HG03378 (cell line): ENCODE measurements around the gene LRRC63.
"Not testable (repeated sequence)": the region's sequence is repeated elsewhere in the genome, so short reads cannot be mapped to it uniquely, and the experiment has no call there.

Experiments
- ATAC-seq: cut with Tn5 transposase; IDR thresholded peaks from one replicate; pipeline ENCODE4 v1.9.1; 2021; ENCODE audit warnings: mild to moderate bottlenecking, moderate library complexity; ENCODE audit not compliant: unreplicated experiment

The LRRC63 gene

DNA sequence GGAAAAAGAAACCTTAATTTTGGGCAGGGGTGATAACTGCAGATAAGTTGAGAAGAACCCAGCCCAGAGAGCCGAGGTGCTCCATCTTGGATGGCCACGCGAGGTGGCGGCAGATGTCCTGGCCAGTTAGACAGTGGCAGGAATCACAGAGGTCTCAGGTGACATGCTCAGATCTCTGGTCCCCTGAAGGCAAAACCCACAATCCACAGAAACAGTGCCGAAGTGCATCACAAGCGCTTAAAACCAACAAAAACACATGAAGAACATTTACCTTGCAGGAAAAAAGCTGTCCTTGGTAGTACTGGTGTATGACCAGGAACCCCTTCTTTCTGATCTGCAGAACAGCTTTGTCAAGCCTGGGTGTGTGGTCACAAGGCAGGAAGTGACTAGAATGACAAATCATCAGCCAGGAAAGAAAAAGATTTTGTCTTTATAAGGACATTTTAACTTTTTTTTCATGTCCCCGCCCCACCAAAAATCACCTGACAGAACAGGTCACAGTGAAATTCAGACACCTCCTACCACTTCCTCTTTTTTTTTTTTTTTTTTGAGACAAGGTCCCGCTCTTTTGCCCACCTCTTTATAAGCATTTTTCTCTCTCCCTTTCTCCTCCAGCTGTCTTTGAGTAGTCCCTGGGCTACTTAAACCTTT is 29.8 kb upstream of the LRRC63 start, which contains the start of gene LCP1:
Gene LCP1 (minus strand): TSS at position 338 of the 651 bp plus-strand sequence. CDS start 22,515 bp downstream, outside the sequence.
- peak; percentile 72 for ATAC-seq

GRCh38 chr13:46182491-46182877 is 29.2 kb upstream of the LRRC63 start:
- ATAC-seq, result peak; percentile 4

- no peak for ATAC-seq
These were observed 28.4 kb upstream of the LRRC63 start for GRCh38 chr13:46183018-46183946.

DNA sequence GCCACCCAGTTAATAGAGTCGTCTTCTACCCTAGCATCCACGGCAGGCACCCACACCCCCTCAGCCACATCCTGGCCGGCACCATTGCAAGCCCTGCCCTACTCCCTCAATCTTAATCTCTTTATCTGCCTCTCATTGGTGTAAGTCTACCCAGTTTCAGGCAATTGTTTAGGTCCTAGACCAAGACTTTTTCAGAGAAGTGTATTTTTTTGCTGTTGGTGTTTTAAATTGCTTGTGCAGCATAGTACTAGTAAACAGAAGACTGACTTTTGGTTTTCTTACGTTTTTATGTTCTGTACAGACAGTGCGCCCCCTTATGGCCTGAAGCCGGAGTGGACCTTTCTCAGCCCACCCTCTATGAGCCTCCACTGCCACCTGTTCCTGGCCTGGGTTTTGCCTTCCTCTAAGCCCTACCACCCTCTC is 27.4 kb upstream of the LRRC63 start:
- peak; percentile 36 for ATAC-seq

DNA sequence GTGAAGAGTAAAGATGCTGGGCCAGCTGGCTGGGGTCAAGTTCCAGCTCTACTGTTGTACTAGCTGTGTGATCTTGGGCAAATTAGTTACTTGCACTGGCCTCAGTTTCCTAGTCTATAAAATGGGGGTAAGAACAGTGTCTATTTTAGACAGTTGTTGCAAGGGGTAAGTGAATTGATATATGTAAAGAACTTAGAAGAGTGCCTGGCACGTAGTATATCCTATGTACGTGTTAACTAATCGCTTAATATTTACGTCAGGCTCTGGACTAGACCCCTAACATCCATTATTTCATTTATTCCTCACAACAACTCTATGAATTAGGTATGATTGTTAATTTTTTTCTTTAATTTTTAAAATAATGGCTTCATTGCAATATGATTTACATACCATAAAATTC is 26.1 kb upstream of the LRRC63 start:
- no peak for ATAC-seq

DNA sequence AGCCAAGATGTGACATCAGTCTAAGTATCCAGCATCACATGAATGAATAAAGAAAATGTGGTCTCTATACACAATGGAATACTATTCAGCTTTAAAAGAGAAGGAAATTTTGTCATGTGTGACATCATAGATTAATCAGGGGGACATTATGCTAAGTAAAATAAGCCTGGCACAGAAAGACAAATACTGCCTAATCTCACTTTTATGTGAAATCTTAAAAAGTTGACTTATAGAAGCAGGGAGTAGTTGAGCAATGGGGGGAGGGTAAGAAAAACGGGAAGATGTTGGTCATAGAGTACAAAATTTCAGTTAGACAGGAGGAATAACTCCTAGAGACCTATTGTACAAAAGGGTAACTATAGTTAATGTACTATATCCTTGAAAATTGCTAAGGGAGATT is 19.3 kb upstream of the LRRC63 start:
- no peak for ATAC-seq

DNA sequence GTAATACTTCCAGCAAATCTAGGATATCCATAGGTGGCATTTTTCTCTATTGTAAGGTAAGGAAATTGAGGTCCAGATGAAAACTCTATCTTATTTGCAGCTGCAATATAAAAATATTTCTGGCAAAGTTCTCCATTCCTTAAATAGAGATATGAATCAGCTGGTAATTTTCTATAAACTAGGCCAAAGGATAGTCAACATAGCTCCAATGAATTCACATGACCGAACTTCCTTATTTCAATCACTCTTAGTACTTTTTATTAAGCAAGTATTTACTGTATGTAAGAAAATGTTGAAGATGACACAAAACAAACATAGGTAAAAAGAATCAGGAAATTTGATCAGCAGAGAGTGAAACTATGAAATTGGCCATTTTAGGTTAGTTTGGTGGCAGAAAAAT is 16.7 kb upstream of the LRRC63 start:
- ATAC-seq, result no peak

DNA sequence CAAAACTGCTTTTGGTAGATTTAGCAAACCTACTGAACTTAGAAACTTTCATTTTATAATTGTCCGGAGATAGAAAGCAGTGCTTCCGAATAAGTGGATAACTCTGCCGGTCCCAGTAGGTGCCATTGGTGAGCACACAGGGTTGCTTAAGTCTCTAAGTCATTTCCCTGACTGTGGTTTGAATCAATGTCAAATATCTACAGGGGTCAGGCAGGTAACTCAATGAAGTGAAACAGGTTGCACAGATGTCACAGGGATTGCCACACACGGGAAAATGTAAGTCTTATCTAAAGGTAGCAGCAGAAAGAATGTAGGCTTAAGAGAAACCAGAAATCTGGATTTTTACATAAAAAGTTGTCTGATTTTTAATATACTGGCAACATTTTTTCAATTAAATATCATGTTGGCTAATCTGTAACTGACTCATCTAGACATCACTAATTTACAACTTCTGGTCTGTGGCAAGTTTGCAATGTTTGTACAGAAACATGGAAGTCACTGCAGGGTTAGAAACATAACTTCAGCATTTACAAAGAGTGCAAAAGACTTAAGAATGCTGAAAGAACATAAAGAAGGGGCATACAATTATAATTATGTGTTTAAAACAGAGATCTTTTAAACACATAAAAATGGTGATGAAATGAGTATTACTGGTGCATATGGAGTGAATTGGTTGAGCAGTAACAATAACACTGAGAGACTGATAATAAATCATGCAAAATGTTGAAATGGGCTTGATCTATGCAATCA is 14.3 kb upstream of the LRRC63 start:
- ATAC-seq, result no peak

GRCh38 chr13:46198696-46199193 is 13.0 kb upstream of the LRRC63 start:
- ATAC-seq, result no peak

DNA sequence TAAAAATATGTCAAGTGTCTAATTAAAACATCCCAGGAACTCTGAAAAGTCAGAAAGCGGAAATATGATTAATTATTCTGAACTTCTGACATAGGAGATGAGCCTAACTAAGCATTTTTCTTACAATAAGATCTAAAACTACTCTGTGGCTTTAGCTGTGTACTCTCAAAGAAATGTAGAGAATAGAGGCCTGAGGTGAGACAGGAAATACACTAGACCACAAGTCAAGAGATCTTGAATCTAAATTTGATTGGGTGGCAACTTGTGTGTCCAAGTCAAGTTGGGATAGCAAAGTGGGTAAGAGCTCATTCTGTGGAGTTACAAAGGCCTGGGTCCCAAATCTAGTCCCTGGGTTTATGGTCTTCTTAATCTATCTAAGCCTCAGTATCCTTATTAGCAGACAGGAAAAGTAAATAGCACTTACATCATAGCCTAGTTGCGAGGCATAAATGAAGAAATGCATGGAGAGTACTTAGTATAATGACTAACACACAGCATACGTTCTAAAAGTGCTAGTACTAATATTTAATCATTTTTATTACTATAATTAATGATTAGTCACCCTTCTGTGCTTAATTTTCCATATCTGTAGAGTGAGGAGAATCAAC is 9.4 kb upstream of the LRRC63 start:
- ATAC-seq, result no peak

DNA sequence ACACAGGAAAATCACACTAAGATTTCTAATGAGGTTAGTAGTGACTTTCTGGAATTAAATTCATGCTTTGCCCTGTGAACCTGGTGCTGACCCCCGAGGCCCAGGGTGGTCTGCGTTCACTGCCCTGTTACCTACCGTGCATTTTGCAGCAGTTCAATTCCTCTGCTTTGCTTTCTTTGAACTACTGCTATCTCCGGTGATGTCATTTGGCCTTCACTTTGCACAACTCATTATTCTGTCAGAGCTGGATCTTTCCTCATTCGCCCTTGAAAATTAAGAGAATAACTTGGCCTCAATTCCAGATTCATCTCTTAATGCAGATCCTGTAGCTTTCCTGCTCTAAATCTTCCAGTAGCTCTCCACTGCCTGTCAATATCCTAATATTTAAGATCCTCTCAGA is 8.8 kb upstream of the LRRC63 start:
- no peak for ATAC-seq

DNA sequence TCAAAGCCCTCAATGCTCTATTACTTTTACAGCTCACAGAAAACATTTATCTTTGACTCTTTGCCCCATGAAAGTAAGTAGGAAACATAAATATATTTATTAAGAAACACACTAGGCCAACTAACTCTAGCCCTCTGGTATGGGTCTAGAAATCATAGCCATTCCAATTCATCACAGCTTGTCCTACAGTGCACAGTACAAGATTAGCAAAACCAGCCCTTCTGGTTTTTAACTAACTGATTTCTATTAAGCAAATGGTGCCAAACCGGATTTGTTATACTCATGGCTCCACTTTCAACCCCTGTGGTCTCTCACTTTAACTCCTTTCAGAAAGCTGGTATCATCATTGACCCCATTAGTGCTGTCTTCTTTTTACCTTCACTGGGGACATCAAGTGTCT is 5.6 kb upstream of the LRRC63 start:
- ATAC-seq, result no peak

- no peak for ATAC-seq
These were observed 3.9 kb upstream of the LRRC63 start for GRCh38 chr13:46207828-46208227.

GRCh38 chr13:46210362-46211083 is 1.2 kb upstream of the LRRC63 start:
- ATAC-seq, result no peak

DNA sequence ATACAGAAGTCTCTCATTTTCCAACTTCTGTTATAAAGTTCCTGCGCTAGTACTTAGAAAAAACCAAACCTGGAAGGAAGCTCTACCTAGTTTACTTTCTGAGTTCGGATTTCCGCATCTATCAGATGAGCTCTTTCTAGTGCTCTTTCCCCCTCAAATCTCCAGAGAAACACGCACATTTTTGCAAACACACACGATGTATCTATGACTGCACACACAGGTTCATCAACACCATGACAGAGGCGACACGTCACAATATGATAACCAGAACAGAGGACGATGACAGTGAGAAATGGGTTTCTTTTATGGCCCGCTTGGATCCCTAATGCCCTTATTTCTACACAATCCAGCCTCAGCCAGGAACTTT is 629 bp upstream of the LRRC63 start:
- peak; percentile 28 for ATAC-seq

DNA sequence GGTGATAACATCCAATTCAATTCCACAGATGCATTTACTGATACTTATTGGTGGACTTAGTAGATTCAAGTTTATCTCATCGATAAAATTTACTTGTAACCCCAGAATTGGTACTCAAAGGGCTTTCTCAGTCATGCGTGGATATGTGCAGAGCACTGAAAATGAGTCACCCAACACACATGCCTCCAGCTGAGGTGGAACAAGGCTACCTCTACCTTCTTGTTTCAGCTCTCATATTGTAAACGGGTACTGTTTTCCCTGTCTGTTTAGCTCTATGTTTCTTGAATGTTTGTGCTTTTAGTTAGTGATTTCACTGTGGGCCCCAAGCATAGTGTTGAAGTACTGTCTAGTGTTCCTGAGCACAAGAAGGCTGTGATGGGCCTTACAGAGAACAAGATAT is 1.5 kb downstream of the LRRC63 start:
- no peak for ATAC-seq

DNA sequence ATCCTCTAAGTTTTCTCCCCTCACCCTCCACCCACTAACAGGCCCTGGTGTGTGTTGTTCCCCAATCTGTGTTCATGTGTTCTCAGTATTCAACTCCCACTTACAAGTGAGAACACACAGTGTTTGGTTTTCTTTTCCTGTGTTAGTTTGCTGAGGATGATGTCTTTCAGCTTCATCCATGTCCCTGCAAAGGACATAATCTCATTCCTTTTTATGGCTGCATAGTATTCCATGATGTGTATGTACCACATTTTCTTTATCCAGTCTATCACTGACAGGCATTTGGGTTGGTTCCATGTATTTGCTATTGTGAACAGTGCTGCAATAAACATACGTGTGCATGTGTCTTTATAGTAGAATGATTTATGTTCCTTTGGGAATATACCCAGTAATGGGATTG is 3.0 kb downstream of the LRRC63 start:
- ATAC-seq, result not testable (repeated sequence)

DNA sequence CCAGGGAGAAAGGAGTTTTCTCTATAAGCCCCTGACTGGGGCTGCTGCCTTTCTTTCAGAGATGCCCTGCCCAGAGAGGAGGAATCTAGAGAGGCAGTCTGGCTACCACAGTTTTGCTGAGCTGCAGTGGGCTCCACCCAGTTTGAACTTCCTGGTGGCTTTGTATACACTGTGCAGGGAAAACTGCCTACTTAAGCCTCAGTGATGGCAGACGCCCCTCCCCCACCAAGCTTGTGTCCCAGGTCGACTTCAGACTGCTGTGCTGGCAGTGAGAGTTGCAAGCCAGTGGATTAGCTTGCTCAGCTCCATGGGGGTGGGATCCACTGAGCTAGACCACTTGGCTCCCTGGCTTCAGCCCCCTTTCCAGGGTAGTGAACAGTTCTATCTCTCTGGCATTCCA is 8.5 kb downstream of the LRRC63 start:
- not testable (repeated sequence) for ATAC-seq

DNA sequence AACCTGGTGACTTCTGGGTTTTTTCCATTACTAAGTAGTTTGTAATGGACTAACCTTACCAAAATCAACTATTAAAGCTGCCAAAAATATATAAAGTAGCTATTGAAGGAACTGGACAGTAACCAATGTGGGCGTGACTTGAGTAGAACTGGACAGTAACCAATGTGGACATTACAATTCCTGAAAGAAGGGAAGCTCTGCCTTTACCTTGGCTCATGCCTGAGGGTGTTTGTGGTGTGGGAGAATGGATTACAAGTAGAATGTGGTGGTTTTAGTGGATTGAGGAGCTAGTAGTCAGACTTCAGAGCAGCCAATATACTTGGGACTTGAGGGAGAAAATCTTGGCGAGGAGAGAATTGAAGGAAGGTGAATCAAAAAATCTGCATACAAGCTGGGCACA is 17.5 kb downstream of the LRRC63 start:
- no peak for ATAC-seq

- no peak for ATAC-seq
These were observed 20.6 kb downstream of the LRRC63 start for GRCh38 chr13:46232281-46232680.
